Measurements from ENCODE around the gene WNT8A.
A peak's percentile ranks its signal among the peaks of the same experiment; 100 is the strongest.

- TF ChIP-seq EZH2 (IDR thresholded peaks at IDR 0.05; ENCODE audit: borderline replicate concordance, insufficient read depth, low read depth, low read length, poor library complexity, severe bottlenecking) (no peak), CTCF (IDR thresholded peaks at IDR 0.05) (peak; percentile 84)
Measured at GRCh38 chr5:138068742-138069600, 14.9 kb upstream of the WNT8A start.
